IMR-90 (cell line): ENCODE measurements around the gene GNL1. TPM values are rescaled to one million over a fixed set of nuclear protein-coding genes. Genes with fewer than 3 reads are reported as not detected.

Experiments used
- ATAC-seq: fragments of 200-7000 bp; cut with Tn5 transposase; 2 replicates; pipeline ENCODE4 v1.9.1; 2020; ENCODE audit warnings: low read depth, mild to moderate bottlenecking, moderate library complexity
- BruUV-seq: library from RNA; stranded (reverse); fragments of 400-500 nt; replicated peaks from 2 replicates; lab custom pipeline; 2021; lab: Mats Ljungman, UMichigan
- CTCF ChIA-PET: fragments of 300-600 bp; formaldehyde crosslinking; extraction: SDS; loops from one replicate; lab custom pipeline; 2021; ENCODE audit warnings: antibody characterized with exemption; lab: Yijun Ruan, JAX
- POLR2A ChIA-PET: fragments of 300-600 bp; sonication (Branson Sonifier 250); formaldehyde crosslinking; loops from one replicate; lab custom pipeline; 2022; ENCODE audit warnings: antibody characterized with exemption; ENCODE audit not compliant: unreplicated experiment; lab: Charles Lee
- DNase-seq: peaks from one replicate; pipeline ENCODE4 v3.0.0; 2013
- H2AFZ ChIP-seq: replicated peaks from 2 replicates; pipeline ENCODE3; 2013; ENCODE audit warnings: low read length, mild to moderate bottlenecking; ENCODE audit not compliant: poor library complexity
- H2AK5ac ChIP-seq: 2 replicates; pipeline ENCODE4 v1.6.1; 2013; ENCODE audit warnings: low read depth, low read length, inconsistent platforms
- H2AK9ac ChIP-seq: replicated peaks from 2 replicates; pipeline ENCODE3; 2013; ENCODE audit warnings: mild to moderate bottlenecking, low read depth, low read length, moderate library complexity; ENCODE audit not compliant: poor library complexity
- H2BK120ac ChIP-seq: 2 replicates; pipeline ENCODE4 v1.6.1; 2013; ENCODE audit warnings: low read depth, low read length, inconsistent platforms
- H2BK15ac ChIP-seq: 3 replicates; pipeline ENCODE4 v1.6.1; 2013; ENCODE audit warnings: low read depth, low read length, inconsistent platforms
- H2BK20ac ChIP-seq: 2 replicates; pipeline ENCODE4 v1.6.1; 2013; ENCODE audit warnings: low read depth, mild to moderate bottlenecking, inconsistent platforms, low read length, moderate library complexity
- H2BK5ac ChIP-seq: 2 replicates; pipeline ENCODE4 v1.6.1; 2013; ENCODE audit warnings: mild to moderate bottlenecking, low read depth, low read length, inconsistent platforms; ENCODE audit not compliant: poor library complexity, severe bottlenecking
- H3K14ac ChIP-seq: replicated peaks from 2 replicates; pipeline ENCODE4 v1.6.1; 2013; ENCODE audit warnings: low read depth, low read length, inconsistent platforms
- H3K18ac ChIP-seq: 2 replicates; pipeline ENCODE4 v1.6.1; 2013; ENCODE audit warnings: low read depth, low read length, control low read depth
- H3K23ac ChIP-seq: 2 replicates; pipeline ENCODE4 v1.6.1; 2013; ENCODE audit warnings: low read depth, low read length, inconsistent platforms
- H3K27ac ChIP-seq: 2 replicates; pipeline ENCODE4 v1.5.1; 2013; ENCODE audit warnings: mild to moderate bottlenecking, control low read depth, low read length; ENCODE audit not compliant: insufficient read depth
- H3K27me3 ChIP-seq: 2 replicates; pipeline ENCODE4 v1.6.1; 2013; ENCODE audit warnings: low read length; ENCODE audit not compliant: control insufficient read depth, insufficient read depth
- H3K36me3 ChIP-seq: 2 replicates; pipeline ENCODE4 v1.6.1; 2013; ENCODE audit warnings: low read length, mixed read lengths; ENCODE audit not compliant: control insufficient read depth, insufficient read depth
- H3K4ac ChIP-seq: 2 replicates; pipeline ENCODE4 v1.6.1; 2013; ENCODE audit warnings: low read depth, low read length, inconsistent platforms
- H3K4me1 ChIP-seq: 2 replicates; pipeline ENCODE4 v1.6.1; 2013; ENCODE audit warnings: low read length, mixed read lengths; ENCODE audit not compliant: control insufficient read depth, insufficient read depth
- H3K4me2 ChIP-seq: 2 replicates; pipeline ENCODE4 v1.6.1; 2013; ENCODE audit warnings: low read depth, mild to moderate bottlenecking, control low read depth, low read length, moderate library complexity
- H3K4me3 ChIP-seq: 2 replicates; pipeline ENCODE4 v1.5.1; 2013; ENCODE audit warnings: low read depth, mild to moderate bottlenecking, control low read depth, low read length, moderate library complexity; ENCODE audit not compliant: insufficient read depth
- H3K56ac ChIP-seq: 2 replicates; pipeline ENCODE4 v1.6.1; 2013; ENCODE audit warnings: low read length, inconsistent platforms; ENCODE audit not compliant: insufficient read depth; ENCODE audit errors: extremely low read depth
- H3K79me1 ChIP-seq, 2 experiments: 2 replicates each; pipeline ENCODE4 v1.6.1; 2013; ENCODE audit warnings: low read length in 2 of 2, inconsistent platforms in 1 of 2, low read depth in 1 of 2
- H3K9ac ChIP-seq: 2 replicates; pipeline ENCODE4 v1.6.1; 2013; ENCODE audit warnings: low read depth, low read length, control low read depth
- H3K9me1 ChIP-seq: 2 replicates; pipeline ENCODE4 v1.6.1; 2013; ENCODE audit warnings: low read length, inconsistent platforms; ENCODE audit not compliant: insufficient read depth
- H3K9me3 ChIP-seq: 2 replicates; pipeline ENCODE4 v1.6.1; 2013; ENCODE audit warnings: low read length; ENCODE audit not compliant: control insufficient read depth, insufficient read depth
- H4K20me1 ChIP-seq: 2 replicates; pipeline ENCODE4 v1.6.1; 2013; ENCODE audit warnings: low read length, inconsistent platforms; ENCODE audit not compliant: insufficient read depth
- H4K5ac ChIP-seq: 2 replicates; pipeline ENCODE4 v1.6.1; 2013; ENCODE audit warnings: mild to moderate bottlenecking, low read depth, low read length, control low read depth
- H4K8ac ChIP-seq, 2 experiments: 2 replicates each; pipeline ENCODE4 v1.6.1; 2013; ENCODE audit warnings: low read depth in 2 of 2, low read length in 2 of 2, control low read depth in 1 of 2, inconsistent platforms in 1 of 2
- H4K91ac ChIP-seq: 2 replicates; pipeline ENCODE4 v1.6.1; 2013; ENCODE audit warnings: low read depth, low read length, inconsistent platforms; ENCODE audit not compliant: insufficient read depth
- BHLHE40 ChIP-seq: fragments of 150-350 bp; IDR thresholded peaks from 2 replicates; pipeline ENCODE4 v1.6.1; 2016; ENCODE audit warnings: mild to moderate bottlenecking, low read depth, low read length
- CEBPB ChIP-seq: IDR thresholded peaks from 2 replicates; pipeline ENCODE4 v1.6.1; 2012; ENCODE audit warnings: low read depth, low read length, improper control_type of control experiment
- CTCF ChIP-seq: conservative IDR thresholded peaks from 2 replicates; pipeline ENCODE4 v1.5.1; 2012; ENCODE audit warnings: mild to moderate bottlenecking, low read depth, low read length, improper control_type of control experiment
- MAFK ChIP-seq: IDR thresholded peaks from 2 replicates; pipeline ENCODE4 v1.6.1; 2012; ENCODE audit warnings: low read depth, low read length, improper control_type of control experiment
- MXI1 ChIP-seq: IDR thresholded peaks from 2 replicates; pipeline ENCODE4 v1.6.1; 2012; ENCODE audit warnings: low read depth, mild to moderate bottlenecking, low read length, moderate library complexity, borderline replicate concordance
- NFE2L2 ChIP-seq: fragments of 150-350 bp; IDR thresholded peaks from 2 replicates; pipeline ENCODE4 v1.6.1; 2016; ENCODE audit warnings: low read depth, mild to moderate bottlenecking, low read length
- POLR2A ChIP-seq: IDR thresholded peaks from 2 replicates; pipeline ENCODE4 v1.6.1; 2012; ENCODE audit warnings: mild to moderate bottlenecking, low read depth, low read length
- RAD21 ChIP-seq: IDR thresholded peaks from 2 replicates; pipeline ENCODE4 v1.6.1; 2012; ENCODE audit warnings: low read length, improper control_type of control experiment
- RCOR1 ChIP-seq: IDR thresholded peaks from 2 replicates; pipeline ENCODE4 v1.6.1; 2012; ENCODE audit warnings: mild to moderate bottlenecking, low read length, improper control_type of control experiment; ENCODE audit not compliant: insufficient replicate concordance
- RFX5 ChIP-seq: IDR thresholded peaks from 2 replicates; pipeline ENCODE4 v1.8.0; 2012; ENCODE audit warnings: low read depth, mild to moderate bottlenecking, low read length, moderate library complexity
- SMC3 ChIP-seq: fragments of 150-350 bp; IDR thresholded peaks from 2 replicates; pipeline ENCODE4 v1.6.1; 2016; ENCODE audit warnings: low read depth, mild to moderate bottlenecking, antibody characterized with exemption, low read length, moderate library complexity
- USF2 ChIP-seq: fragments of 150-350 bp; IDR thresholded peaks from 2 replicates; pipeline ENCODE4 v1.6.1; 2017; ENCODE audit warnings: mild to moderate bottlenecking, antibody characterized with exemption, low read length, low read depth
- WGBS, 2 experiments: methylation state at CpG; one replicate each; pipeline versions ENCODE4 v1.1.5 to v1.1.7; 2013; ENCODE audit warnings: missing lambda C conversion rate in 2 of 2; ENCODE audit not compliant: insufficient read length in 1 of 2; ENCODE audit errors: extremely low coverage in 2 of 2; 5-methylcytosine and 5-hydroxymethylcytosine counted together
- dilution Hi-C: fragments of 300-500 bp; cut with HindIII; formaldehyde crosslinking; loops from one replicate; pipeline ENCODE4 v1.14.3; 2018; ENCODE audit warnings: low sequenced_read_pairs; ENCODE audit not compliant: unreplicated experiment
- in situ Hi-C: fragments of 300-500 bp; cut with MboI; formaldehyde crosslinking; loops from 3 replicates; pipeline ENCODE4 v1.14.3; 2019; ENCODE audit warnings: low sequenced_read_pairs, inconsistent platforms, mixed read lengths
- intact Hi-C: fragments of 100-400 bp; cut with micrococcal nuclease; formaldehyde crosslinking; loops from 2 replicates; pipeline ENCODE4 v1.10.0; 2022
- polyA plus RNA-seq, 3 experiments: library from polyadenylated mRNA; depleted of rRNA; stranded (reverse); fragments of >200 nt; gene quantifications; 2 replicates each; pipeline ENCODE4 v1.2.3, GENCODE V29; 2012; ENCODE audit warnings: low replicate concordance in 1 of 3
- total RNA-seq: library from RNA; depleted of rRNA; stranded (reverse); fragments of >200 nt; gene quantifications from 2 replicates; pipeline ENCODE4 v1.2.3, GENCODE V29; 2012

The GNL1 gene
- total and polyA plus RNA-seq, 2 of the 4 experiments (the other 2 are of a cell fraction), result 40.5 to 44.0 TPM

DNA sequence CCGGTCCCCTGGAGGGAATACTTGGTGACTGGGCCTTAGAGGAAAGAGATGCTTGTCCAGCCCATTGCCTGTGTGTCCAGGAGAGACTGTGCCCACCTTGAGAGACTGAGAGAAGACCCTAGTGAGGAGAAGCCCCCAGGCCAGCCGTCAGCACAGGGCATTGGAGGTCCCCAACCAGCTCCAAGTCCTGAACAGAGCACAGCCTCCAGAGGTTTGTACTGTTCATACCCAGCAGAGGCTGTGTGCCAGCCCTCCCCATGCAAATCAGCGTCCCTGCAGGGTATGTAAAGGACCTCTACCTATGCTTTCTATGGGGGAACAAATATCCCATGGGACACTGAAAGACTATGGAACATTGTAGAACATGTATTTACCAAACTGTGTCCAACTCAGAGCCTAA, 58.6 kb downstream of the GNL1 start:
- ATAC-seq (no peak), DNase-seq (no peak)
- TF ChIP-seq RCOR1 (no peak), MAFK (no peak), NFE2L2 (no peak), USF2 (no peak), SMC3 (no peak), CTCF (no peak), POLR2A (no peak), RFX5 (no peak), CEBPB (no peak), MXI1 (no peak), RAD21 (no peak), BHLHE40 (no peak)
- Histone ChIP-seq H2AK9ac (no peak overlapping the region), H3K56ac (no peak overlapping the region), H3K27ac (no peak overlapping the region), H2AFZ (peak overlapping the region; percentile 41), H3K9ac (no peak overlapping the region), H4K5ac (no peak overlapping the region), H3K36me3 (peaks cover 6% of the 10 kb centered on the region), H2BK120ac (no peak overlapping the region), H3K18ac (no peak overlapping the region), H3K79me1 (peaks cover 0 to 2% of the 10 kb centered on the region in 2 experiments; a peak in 2 of 4 replicates), H3K4me3 (no peak overlapping the region), H3K9me1 (peaks cover 6% of the 10 kb centered on the region; the same call in 1 of the 2 replicates), H4K8ac (no peak overlapping the region), H4K20me1 (peaks cover 6% of the 10 kb centered on the region; the same call in 1 of the 2 replicates), H3K4me1 (peaks cover 9% of the 10 kb centered on the region), H3K14ac (no peak overlapping the region), H3K27me3 (no peaks in the 10 kb centered on the region), H2BK5ac (no peak overlapping the region), H2AK5ac (no peak overlapping the region), H3K4me2 (no peak overlapping the region), H2BK20ac (no peak overlapping the region), H3K9me3 (no peaks in the 10 kb centered on the region), H4K91ac (no peak overlapping the region), H2BK15ac (no peak overlapping the region; the same call in 2 of the 3 replicates), H3K23ac (no peak overlapping the region), H3K4ac (0 out of 2 replicates have a peak overlapping the region, but pooled peaks have one; percentile 0)
- in situ Hi-C loops, result loop anchor here (25.0 kb wide), 1 partner anchor 590 kb away; no protein-coding TSS in a partner anchor
- BruUV-seq, result no TSS peak
- no CpG with 5 or more reads among the region's 3 CpGs for WGBS, 2 experiments
- ChIA-PET CTCF (no interaction called here), POLR2A (no interaction called here)
- dilution Hi-C loops, result no loop called here
- intact Hi-C loops, result no loop called here
